Activated CD4-positive, alpha-beta T cell treated with anti-CD3 and anti-CD28 coated beads, Interleukin-2, Interleukin-6, amounts not matched to agents 100 ng/mL and 50 ng/mL, durations not matched to agents 16 hours and 8 hours (primary cell): ENCODE measurements around the gene TWNK.
A peak's percentile ranks its signal among the peaks of the same experiment; 100 is the strongest.

Experiments used
- DNase-seq: peaks from one replicate; pipeline ENCODE4 v3.0.0-alpha.2; 2020

Gene TWNK

DNA sequence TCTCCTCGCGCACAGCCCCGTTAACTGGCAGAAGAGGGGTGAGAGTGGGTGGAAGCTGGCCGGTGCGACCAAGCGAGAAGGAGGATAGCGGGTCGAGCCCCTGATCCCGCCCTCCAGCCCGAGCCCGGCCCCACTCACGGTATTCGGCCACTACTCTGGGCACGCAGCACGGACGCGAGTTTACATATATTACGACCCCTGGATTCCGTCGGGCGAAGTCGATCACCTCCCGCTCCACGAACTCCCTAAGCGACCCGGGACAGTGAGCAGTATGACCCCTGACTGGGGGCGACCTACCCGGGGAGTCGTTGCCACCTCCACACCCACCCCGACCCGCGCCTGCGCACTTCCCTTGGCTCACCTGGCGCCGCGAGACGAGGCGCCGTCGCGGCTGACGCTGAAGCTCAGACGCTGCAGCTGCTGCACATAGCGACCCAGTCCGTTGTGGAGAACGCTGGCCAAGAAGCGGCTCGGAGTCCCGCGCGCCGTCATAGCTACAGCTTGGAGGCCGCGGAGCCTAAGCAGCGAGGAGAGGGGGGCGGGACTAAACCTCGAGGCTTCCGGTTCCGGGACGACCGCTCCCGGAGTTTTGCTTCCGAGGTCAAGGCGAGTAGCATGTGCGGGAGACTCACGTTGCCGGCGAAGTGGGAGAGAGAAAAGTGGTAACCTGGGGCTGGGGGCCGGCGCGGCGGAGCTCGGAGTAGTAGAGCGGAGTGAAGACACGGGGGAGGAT lies at the start of gene TWNK, which contains the start of gene MRPL43:
TSS of gene TWNK (plus strand) at position 592 of the 733 bp plus-strand sequence. CDS start 668 bp downstream, outside the sequence.
TSS of gene MRPL43 (minus strand) at position 546 of the 733 bp plus-strand sequence. CDS start at position 492, 54 bp downstream.
- DNase-seq, result peak; percentile 89

DNA sequence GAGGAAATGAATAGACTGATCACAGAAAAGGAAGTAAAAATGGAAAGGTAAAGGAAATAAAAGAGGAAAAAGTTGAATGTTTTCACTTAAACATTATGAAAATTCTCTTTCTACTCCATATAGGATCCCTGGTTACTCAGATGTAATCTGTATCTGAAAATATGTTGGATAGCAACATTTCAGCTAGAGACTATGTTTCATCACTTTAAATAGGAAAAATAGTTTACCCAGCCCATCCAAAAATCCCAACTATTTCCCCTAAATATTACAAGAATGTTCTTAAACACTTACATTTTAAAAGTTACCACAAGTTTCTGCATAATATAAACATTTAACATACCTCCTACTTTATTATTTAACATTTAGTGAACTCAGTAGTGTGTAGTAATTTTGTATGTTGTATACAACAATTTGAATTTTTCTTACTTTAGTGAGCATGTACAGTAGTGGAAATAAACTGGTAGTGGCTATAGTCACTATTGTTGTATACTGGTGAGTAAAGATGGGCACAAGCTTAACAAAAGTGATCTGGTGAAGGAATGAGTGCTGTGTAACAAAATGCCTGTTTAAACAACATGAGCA lies 47.5 kb upstream of the TWNK start:
- DNase-seq, result no peak

DNA sequence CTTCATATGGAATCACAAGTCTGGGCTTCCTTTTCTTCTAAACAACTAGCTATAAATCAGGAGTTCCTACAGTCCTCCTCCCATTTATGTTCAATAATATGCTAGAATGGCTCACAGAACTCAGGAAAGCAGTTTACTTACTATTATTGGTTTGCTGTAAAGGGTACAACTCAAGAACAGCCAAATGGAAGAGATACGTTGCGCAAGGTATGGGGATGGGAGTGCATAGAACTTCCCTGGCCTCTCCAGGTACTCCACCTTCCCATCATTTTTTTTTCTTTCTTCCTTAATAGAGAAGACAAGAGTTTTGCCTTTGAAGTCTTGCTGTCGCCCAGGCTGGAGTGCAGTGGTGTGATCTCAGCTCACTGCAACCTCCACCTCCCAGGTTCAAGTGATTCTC lies 45.1 kb upstream of the TWNK start:
- DNase-seq, result no peak

DNA sequence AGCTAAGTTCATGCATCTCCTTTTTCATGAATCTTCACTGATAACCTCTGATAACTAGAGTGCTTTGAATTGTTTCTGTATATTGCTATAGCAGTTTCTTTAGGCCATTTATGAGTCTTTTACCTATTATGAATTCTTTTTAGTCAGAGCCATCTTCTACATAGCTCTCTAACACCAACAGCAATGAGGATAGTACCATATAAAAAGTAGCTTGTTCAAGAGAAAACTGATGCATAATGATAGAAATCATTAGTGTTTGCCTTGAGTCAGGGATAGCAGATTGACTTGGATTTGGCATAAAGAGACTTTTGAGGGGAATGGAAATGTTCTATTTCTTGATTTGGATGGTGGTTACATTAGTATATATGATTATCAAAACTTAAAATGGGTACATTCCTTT lies 43.8 kb upstream of the TWNK start:
- DNase-seq, result no peak

DNA sequence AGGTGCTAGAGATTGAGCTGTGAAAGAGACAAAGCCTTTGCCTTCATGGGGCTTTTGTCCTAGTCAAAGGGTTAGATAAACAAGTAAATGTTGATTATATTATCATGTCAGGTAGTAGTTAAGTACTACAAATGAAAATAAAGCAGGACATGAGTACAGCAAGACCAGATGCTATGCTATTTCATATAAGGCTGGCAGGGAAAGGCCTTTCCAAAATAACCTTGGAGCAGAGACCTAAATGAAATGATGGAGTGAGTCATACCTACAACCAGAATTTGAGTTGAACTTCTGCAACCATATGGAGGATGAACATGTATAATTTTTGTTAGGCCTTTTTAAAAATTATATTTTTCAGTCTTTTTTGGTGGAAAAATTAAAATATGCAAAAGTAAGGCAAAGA lies 41.6 kb upstream of the TWNK start:
- DNase-seq, result no peak

DNA sequence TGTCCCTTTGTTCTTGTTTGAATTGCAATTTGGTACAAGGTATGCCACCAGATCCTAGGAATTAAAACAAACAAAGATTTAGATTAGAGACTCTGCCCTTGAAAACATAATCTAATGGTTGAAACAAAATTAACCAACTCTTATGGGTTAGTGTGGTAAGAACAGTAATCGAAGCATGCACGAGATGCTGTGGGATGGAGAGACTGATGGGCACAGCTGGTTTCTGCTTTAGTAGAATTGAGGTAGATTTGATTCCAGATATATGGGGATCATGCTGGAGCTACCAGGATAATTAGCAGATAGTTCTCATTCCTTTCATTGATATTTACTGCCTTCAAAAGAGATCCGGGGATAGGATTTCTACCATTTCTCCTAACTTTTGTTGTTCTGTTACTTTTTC lies 38.4 kb upstream of the TWNK start:
- DNase-seq, result no peak

DNA sequence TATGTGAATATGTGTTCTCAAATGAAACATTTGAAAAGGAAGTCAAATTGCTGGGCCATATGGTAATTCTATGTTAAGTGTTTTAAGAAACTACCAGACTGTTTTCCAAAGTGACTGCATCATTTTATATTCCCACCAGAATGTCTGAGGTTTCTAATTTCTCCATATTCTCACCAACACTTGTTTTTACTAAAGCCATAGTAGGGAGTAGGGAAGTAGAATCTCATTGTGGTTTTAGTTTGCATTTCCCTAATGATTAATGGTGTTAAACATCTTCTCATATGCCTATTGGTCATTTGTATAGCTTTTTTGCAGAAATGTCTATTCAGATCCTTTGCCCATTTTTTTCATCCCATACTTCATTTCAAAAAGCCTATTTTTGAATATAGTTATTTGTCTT lies 27.1 kb upstream of the TWNK start:
- no peak for DNase-seq

DNA sequence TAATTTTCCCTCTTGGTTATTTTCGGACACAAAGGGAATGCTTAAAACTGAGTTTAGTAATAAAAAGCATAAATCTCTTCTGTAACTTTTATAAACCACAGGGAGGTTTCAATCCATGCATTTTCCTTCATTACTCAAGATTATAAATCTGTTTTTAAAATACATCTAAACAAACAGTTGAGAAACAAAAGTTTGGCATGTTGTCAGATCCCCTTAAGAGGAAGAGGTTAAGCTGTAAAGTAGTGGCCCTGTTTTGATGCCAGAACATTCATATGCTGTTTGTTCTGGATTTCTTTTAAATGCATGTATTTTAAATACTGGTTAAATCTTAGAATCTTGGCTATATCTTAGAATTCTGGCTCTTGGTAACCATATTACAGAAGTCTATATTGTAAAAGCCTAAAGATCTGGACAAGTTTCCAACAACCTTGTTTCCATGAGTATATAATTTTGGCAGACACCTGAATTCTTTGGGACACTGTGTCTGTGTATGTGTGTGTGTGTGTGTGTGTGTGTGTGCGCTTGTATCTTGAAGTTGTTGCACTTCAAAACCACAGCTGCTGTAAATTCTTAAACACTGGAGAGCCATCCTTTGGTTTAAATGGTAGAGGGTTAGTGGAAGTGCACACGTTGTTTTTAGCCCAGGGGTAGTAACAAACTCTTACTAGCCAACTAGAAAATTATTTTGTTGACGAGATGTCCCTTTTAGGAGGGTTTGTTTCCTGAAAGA lies 24.8 kb upstream of the TWNK start:
- no peak for DNase-seq

DNA sequence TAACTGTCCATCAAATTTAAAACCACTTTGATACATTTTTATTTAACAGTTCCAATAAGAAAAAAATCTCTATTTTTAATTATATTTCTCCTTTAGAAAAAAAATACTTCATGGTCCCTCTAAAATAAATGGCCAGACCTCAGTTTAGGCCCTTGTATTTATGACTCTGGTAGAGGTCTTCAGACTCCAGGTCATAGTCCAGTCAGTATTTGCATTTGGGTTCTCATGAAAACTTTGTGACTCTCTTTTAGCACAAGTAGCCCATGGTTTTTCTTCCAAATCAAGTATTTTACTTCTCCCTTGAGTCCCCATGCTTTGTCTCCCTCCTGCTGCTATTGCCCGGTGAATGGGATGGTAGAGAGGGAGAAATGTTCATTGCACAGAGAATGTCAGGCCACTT lies 23.5 kb upstream of the TWNK start:
- no peak for DNase-seq

DNA sequence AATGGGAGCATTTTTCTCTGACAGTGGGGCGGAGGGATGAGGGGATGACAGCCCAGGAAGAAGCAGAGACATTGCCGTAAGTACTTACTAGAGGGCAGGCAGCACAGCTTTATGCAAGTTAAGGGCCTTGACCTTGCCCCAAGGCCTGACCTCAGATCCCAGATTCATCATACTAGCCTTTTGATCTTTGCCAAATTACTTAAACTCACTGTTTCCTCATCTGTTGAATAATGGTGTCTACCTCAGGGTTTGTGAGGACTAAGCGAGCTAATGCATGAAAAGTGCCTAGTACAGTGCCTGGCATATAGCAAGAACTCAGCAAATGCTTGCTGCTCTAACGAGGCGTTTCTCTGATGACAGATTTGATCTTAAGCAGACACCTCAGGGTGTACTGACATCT lies 21.5 kb upstream of the TWNK start:
- no peak for DNase-seq

DNA sequence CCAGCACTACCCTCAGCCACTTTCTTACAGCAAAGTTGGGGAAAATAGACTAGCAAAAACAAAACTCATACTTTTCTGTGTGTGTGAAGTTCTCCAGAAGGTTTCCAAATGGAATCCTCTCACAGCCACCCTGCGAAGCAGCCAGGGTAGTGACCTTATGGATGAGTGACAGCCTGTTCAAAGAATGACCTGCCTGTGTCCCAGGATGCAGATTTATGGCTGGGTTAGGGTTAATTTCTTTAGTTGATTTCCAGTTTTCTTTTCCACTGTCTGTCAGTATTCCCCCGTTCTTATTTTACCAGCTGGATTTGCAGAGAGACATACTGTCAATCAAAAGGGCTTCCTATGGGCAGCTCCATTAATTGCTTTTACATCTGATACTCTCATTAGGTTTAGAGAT lies 20.5 kb upstream of the TWNK start:
- DNase-seq, result no peak

DNA sequence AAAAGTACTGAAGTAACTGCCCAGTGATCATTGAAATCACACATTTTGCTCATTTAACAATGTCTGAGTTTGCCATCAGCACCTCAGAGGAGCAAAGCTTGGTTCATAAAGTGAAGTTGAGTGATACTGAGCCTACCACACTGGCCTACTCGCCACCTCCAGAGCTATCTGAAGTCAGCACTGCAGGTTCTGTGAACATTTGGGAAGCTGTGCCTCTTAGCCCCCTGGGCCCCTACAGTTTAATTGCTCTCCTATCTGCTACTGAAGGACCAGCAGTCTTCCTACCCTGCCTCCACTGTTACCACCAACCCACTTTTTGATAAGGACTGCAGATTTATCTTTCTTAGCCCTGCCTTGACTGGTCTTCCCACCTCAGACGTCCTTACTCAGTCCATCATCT lies 20.0 kb upstream of the TWNK start:
- no peak for DNase-seq

DNA sequence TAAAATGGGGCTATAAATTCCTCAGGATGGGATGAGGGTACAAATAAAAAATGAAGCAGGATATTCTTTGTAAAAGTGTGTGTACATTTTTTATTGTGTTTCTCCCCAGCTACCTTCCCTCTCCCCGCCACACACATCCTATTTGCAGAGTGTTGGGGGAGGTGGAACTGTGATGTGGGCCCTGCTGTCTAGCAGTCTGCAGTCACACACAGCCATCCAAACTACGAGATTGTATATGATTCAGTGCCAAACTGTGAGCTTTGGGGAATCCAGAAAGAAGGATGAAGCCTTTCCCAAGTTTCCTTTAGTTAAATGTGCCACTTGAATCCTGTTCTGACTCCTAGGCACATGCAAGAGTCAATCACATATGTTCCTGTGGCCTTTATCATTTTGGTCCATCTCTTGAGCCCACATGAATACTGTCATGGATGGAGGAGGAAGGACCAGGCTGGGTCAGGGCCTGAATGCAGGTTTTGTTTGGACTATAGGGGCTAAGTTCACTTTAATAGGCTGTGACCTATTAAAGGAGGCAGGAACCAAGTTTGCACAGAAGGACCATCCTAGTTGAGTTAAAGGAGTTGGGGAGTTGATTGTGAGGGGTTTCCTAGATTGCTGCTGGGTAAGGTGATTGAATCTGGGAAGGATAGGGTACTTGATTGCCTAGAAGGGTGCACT lies 19.1 kb upstream of the TWNK start:
- DNase-seq, result no peak

DNA sequence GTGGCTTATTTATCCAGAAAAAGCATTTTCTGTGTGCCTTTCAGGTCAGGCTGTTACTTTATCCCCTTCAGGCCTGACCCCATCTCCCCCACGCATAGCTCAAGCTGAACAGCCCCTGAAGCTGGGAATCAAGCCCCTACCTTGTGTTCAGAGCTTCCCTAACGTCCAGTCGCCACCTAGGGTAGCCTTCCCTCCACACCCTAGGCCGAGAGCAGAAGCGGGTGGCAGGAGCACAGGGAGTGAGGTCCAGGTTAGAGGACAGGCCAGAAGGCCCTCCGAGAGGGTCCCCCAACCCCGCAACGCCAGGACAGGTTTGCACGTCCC lies 18.5 kb upstream of the TWNK start:
- DNase-seq, result no peak

DNA sequence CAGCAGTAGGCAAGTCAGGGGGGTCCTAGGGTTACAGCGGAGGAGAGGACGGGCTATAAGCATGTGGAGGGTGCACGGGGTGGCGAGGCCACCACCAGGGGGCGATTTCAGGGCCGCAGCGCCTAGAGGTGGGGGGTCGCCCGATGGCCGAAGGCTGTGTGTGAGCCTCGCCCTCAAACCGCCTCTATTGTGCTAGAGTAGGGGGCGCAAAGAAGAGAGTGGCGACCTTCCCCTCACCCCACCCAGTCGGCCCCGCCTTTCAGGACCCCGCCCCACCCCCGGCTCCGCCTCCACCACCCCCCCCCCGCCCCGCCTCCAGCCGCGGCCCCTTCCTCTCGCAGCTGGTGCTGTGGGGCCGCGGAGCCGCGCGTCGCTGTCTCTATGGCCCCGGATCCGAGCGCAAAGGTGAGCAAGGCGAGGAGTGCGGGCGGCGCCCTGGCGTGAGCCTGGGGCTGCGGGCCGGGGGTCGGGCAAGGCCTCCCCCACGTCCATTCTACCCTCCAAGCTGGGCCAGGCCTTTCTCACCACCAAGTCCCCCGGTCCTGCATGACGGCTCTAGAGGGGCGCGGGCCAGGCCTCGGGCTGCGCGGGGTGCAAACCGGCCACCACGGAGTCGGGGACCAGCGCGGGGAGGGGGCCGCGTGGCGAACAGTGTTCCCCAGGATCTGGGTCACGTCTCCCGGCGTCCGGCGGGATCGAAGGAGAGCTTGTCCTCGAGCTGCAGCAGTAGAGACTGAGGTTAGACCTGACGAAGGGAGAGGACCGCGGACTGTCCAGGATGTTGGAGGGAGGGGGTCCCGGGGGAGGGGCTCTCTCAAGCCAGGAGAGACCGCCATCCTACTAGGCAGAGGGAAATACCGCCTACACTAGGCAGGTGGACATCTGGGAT lies 17.9 kb upstream of the TWNK start, which contains the start of gene SEMA4G:
TSS of gene SEMA4G (plus strand) at position 318 of the 889 bp plus-strand sequence. CDS start 3,409 bp downstream, outside the sequence.
- peak; percentile 41 for DNase-seq

DNA sequence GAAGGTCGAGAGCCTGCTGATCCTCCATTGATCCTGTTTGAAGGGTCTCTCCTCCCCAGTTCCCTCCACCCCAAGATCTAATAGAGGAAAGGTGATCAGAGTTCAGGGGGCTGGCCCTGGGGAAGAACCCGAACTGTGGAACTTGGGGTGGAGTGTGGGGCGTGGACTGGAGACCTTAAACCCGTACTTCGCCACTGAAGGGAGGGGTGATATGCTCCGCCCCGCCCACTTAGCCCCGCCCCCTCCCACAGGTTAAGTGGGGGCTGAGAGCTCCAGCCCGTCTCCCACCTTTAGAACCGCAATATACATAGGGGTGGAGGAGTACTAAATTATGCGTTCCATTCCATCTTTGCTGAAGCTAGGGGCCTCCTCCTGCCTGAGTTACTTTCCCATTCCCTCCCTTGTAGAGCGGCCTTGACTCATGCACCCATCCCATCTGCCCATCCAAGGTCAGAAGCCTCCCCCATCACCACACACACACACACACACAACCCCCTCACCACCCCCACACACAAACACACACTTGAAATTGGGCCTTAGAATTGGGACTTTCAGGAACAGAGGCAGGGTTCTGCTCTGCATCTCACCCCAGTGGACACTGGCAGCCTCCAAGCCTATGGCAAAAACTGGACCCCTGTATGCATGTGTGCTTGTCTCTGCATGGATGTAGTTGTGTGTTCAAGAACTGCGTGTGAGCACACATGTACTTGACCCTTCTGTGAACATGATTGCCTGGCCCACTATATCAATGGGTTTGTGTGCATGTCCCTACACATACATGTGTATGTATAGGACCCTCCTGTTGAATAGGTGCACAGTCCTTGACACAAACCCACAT lies 17.0 kb upstream of the TWNK start:
- no peak for DNase-seq

DNA sequence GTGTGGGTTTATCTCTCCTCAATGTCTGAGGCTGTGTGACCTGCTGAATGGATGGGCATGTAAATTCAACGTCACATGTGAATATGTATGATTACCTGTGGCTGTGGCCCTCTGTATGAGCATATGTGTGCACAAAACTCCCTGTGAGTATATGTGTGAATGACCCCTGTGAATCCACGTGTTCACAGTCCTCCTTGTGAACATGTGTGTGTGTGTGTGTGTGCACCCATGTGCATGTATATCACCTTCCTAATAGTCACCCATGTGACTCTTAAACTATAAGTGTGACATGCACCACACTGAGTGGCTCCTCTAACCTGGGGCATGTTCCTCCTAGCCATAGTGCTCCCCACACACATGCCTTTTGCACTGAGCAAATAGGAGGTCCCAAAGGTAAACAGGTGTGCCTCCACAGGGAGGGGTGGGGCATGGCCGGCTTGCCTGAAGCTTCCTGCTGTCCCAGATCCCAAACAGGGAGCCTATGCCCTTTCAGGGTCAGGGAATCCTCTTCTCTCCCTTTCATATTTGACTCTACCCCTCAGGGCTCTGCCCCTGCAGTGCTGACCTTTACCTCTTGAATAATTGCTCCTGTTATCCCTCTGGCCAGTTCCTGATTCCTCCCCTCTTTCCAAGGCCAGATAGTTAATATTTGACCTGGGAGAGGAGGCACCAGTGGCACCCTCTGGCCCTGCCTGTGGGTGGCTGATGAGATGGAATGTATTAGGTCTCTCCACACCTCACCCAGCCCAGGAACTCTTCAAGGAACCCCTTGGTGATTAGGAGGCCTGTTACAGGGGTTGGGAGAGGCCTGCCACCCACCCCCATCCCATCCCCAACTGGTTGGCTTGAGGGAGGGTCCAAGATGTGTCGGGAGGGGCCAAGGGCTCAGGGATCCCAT lies 16.2 kb upstream of the TWNK start:
- no peak for DNase-seq

DNA sequence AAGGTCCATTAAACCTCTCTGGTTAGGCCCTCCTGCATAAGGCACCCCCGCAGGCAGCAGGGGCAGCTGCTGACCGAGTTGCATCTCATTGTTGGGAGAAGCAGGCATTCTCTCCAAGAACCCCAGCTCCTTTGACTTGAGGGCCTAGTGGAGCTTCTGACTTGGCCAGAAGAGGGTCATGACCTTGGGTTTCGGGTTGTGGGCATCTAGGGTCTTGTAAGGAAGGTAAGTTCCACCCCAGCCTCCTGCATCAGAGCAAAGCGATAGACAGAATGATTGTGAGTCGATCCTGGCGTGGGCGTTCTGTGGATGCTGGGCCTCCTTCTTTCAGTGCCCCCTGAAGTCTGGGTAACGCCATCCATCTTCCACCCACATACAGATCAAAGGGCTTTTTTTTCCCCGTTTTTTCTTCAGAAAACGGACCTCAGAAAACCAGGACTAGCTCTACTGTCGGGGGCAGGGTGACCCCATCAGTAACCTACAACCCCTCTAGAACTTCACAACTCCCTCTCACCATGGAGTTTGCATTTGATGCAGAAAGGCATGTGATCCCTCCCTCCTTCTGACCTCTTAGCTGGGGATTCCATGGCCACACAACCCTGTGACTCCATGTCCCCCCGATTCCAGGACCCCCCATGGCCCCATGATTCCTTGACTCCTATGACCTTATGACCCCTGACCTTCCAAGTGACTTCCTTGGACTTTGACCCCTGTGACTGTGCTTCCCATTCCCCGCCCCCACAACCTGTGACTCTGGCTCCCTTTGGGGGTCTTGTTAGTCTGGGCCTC lies 15.0 kb upstream of the TWNK start:
- no peak for DNase-seq

DNA sequence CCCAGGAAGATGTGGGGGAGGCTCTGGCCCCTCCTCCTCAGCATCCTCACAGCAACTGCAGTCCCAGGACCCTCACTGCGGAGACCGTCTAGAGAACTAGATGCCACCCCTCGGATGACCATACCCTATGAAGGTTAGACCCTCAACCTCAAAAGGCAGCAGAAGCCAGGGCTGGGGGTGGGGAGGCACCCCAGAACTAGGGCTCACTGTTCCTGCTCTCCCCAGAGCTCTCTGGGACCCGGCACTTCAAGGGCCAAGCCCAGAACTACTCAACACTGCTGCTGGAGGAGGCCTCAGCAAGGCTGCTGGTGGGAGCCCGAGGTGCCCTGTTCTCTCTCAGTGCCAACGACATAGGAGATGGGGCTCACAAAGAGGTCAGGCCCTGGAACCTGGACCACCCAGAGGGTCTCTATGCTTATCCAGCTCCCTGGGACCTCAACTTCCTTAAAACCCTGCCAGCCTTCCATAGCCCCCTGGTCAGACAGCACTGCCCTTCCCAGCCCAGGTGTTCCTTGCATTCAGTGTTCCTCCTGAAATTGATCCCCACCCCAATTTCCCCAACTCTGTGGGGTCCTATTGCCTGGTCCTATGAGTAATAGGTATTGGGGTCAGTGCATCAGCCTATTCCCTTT lies 14.3 kb upstream of the TWNK start:
- DNase-seq, result no peak
